Measurements from ENCODE around the gene ITPK1. TPM values are rescaled to one million over a fixed set of nuclear protein-coding genes. Genes with fewer than 3 reads are reported as not detected.

ITPK1 gene
- polyA plus RNA-seq, 2 of the 4 experiments (the other 2 are of a cell fraction), result 46.2 to 47.0 TPM

GRCh38 chr14:92945544-92945943 is 170.2 kb downstream of the ITPK1 start:
- ATAC-seq (no peak), DNase-seq (ENCODE audit: low read depth in 1 of 2, low spot score in 1 of 2) (no peak), FAIRE-seq (no peak)
- ChIA-PET CTCF (interaction anchor here (0.6 to 5.3 kb wide), 10 partner anchors 9 to 288 kb away, joined by 3 to 30 read pairs (median 5); partner anchors contain the start of gene ITPK1), POLR2A (no interaction called here)
- H3K4me1 ChIP-seq, result peaks cover 20% of the 10 kb centered on the region
- no peaks in the 10 kb centered on the region for H3K9me3 ChIP-seq
- TF ChIP-seq CEBPB (IDR thresholded peaks at IDR 0.05) (no peak), BCL3 (IDR thresholded peaks at IDR 0.05) (no peak), CTCF (IDR thresholded peaks at IDR 0.05) (no peak), SREBF2 (IDR thresholded peaks at IDR 0.05) (no peak), NPAS2 (CRISPR knock-in tag; IDR thresholded peaks at IDR 0.05; ENCODE audit: borderline replicate concordance) (no peak), CBX2 (IDR thresholded peaks at IDR 0.05; ENCODE audit: borderline replicate concordance, low read depth) (no peak), RAD21 (conservative IDR thresholded peaks at IDR 0.05 in 1 of 2, IDR thresholded peaks at IDR 0.05 in 1 of 2) (no peak), MAFK (IDR thresholded peaks at IDR 0.05; ENCODE audit: partially characterized antibody) (no peak), ELK1 (IDR thresholded peaks at IDR 0.05; ENCODE audit: low read depth, low read length) (no peak), HOXB13 (CRISPR knock-in tag; IDR thresholded peaks at IDR 0.05; ENCODE audit: low read depth) (no peak), ZNF302 (CRISPR knock-in tag; IDR thresholded peaks at IDR 0.05) (no peak)
- H3K27ac ChIP-seq, result peak overlapping the region; percentile 22 to 88; a peak in 3 of 6 replicates
- WGBS (ENCODE audit: missing lambda C conversion rate), result 95% methylated on average over 4 of the region's 12 CpGs
- no peak overlapping the region; the same call in 2 of the 3 replicates for H3K4me2 ChIP-seq
- no peak overlapping the region for H3K4me3 ChIP-seq

GRCh38 chr14:92944976-92945375 is 170.7 kb downstream of the ITPK1 start:
- ATAC-seq (no peak), FAIRE-seq (no peak), DNase-seq (ENCODE audit: low read depth in 1 of 2, low spot score in 1 of 2) (no peak)
- no peak overlapping the region for H3K27ac ChIP-seq
- H3K4me2 ChIP-seq, result no peak overlapping the region
- H3K4me3 ChIP-seq, result no peak overlapping the region
- TF ChIP-seq MYC (IDR thresholded peaks at IDR 0.05; ENCODE audit: borderline replicate concordance, low read length) (no peak), BCL3 (IDR thresholded peaks at IDR 0.05) (no peak), FOXS1 (CRISPR knock-in tag; IDR thresholded peaks at IDR 0.05) (no peak), ZC3H11A (IDR thresholded peaks at IDR 0.05) (no peak), USF2 (IDR thresholded peaks at IDR 0.05) (no peak), CBX8 (IDR thresholded peaks at IDR 0.05) (no peak), POLR2AphosphoS2 (conservative IDR thresholded peaks at IDR 0.05; ENCODE audit: low read length) (no peak), CHD2 (IDR thresholded peaks at IDR 0.05; ENCODE audit: low read length, partially characterized antibody) (no peak), FOSB (CRISPR knock-in tag; IDR thresholded peaks at IDR 0.05) (no peak)
- H3K4me1 ChIP-seq, result peaks cover 20% of the 10 kb centered on the region
- POLR2A ChIA-PET, result no interaction called here
- no peaks in the 10 kb centered on the region for H3K9me3 ChIP-seq
- CTCF ChIA-PET, result interaction anchor here (0.6 to 5.3 kb wide), 7 partner anchors 10 to 289 kb away, joined by 3 to 30 read pairs (median 4); no protein-coding TSS in a partner anchor
- 98% methylated on average over 7 of the region's 12 CpGs for WGBS (ENCODE audit: missing lambda C conversion rate)
